WTC11 (cell line): ENCODE data around the gene KLF1. TPM values are rescaled to one million over a fixed set of nuclear protein-coding genes. Genes with fewer than 3 reads are reported as not detected.

ENCODE experiments used
- ARID4B ChIP-seq: sonication (generic); formaldehyde crosslinking; IDR thresholded peaks from 2 replicates; pipeline ENCODE4 v1.8.0; 2023; ENCODE audit warnings: missing genetic modification reagents, mild to moderate bottlenecking, borderline replicate concordance
- ATF1 ChIP-seq: sonication (generic); formaldehyde crosslinking; IDR thresholded peaks from 2 replicates; pipeline ENCODE4 v1.8.1; 2023; ENCODE audit warnings: mild to moderate bottlenecking, moderate library complexity, missing genetic modification reagents
- CREB1 ChIP-seq: sonication (generic); formaldehyde crosslinking; IDR thresholded peaks from 2 replicates; pipeline ENCODE4 v1.8.0; 2023; ENCODE audit warnings: mild to moderate bottlenecking, missing genetic modification reagents
- E2F5 ChIP-seq: sonication (generic); formaldehyde crosslinking; IDR thresholded peaks from 2 replicates; pipeline ENCODE4 v1.8.1; 2022; ENCODE audit warnings: mild to moderate bottlenecking, moderate library complexity, missing genetic modification reagents
- FOXK1 ChIP-seq: sonication (generic); formaldehyde crosslinking; IDR thresholded peaks from 2 replicates; pipeline ENCODE4 v1.8.0; 2022; ENCODE audit warnings: mild to moderate bottlenecking, moderate library complexity, missing genetic modification reagents
- FOXP4 ChIP-seq: sonication (generic); formaldehyde crosslinking; IDR thresholded peaks from 2 replicates; pipeline ENCODE4 v1.8.0; 2022; ENCODE audit warnings: mild to moderate bottlenecking, missing genetic modification reagents
- HMGXB4 ChIP-seq: sonication (generic); formaldehyde crosslinking; IDR thresholded peaks from 2 replicates; pipeline ENCODE4 v1.8.1; 2023; ENCODE audit warnings: mild to moderate bottlenecking, moderate library complexity, missing genetic modification reagents
- KAT7 ChIP-seq: sonication (generic); formaldehyde crosslinking; IDR thresholded peaks from 2 replicates; pipeline ENCODE4 v1.8.1; 2023; ENCODE audit warnings: missing genetic modification reagents, mild to moderate bottlenecking, borderline replicate concordance
- NFE2L1 ChIP-seq: sonication (generic); formaldehyde crosslinking; IDR thresholded peaks from 2 replicates; pipeline ENCODE4 v1.8.1; 2023; ENCODE audit warnings: missing genetic modification reagents
- NR1H2 ChIP-seq: sonication (generic); formaldehyde crosslinking; IDR thresholded peaks from 2 replicates; pipeline ENCODE4 v1.9.0; 2021; ENCODE audit warnings: mild to moderate bottlenecking, moderate library complexity, missing genetic modification reagents
- NR2C2 ChIP-seq: sonication (generic); formaldehyde crosslinking; IDR thresholded peaks from 2 replicates; pipeline ENCODE4 v1.8.0; 2022; ENCODE audit warnings: mild to moderate bottlenecking, missing genetic modification reagents
- PRRX2 ChIP-seq: fragments of 250-450 bp; sonication (Bioruptor Pico); IDR thresholded peaks from 2 replicates; pipeline ENCODE4 v1.8.0; 2021; ENCODE audit warnings: mild to moderate bottlenecking
- SMAD3 ChIP-seq: sonication (generic); formaldehyde crosslinking; IDR thresholded peaks from 2 replicates; pipeline ENCODE4 v1.8.0; 2022; ENCODE audit warnings: missing genetic modification reagents, mild to moderate bottlenecking, borderline replicate concordance
- SOX15 ChIP-seq: fragments of 250-450 bp; sonication (Bioruptor Pico); IDR thresholded peaks from 2 replicates; pipeline ENCODE4 v1.9.0; 2021; ENCODE audit warnings: mild to moderate bottlenecking
- TEAD1 ChIP-seq: sonication (generic); formaldehyde crosslinking; IDR thresholded peaks from 2 replicates; pipeline ENCODE4 v1.8.0; 2022; ENCODE audit warnings: mild to moderate bottlenecking, missing genetic modification reagents
- TEAD4 ChIP-seq: sonication (generic); formaldehyde crosslinking; IDR thresholded peaks from 2 replicates; pipeline ENCODE4 v1.8.0; 2022; ENCODE audit warnings: mild to moderate bottlenecking, missing genetic modification reagents
- USF1 ChIP-seq: sonication (generic); formaldehyde crosslinking; IDR thresholded peaks from 2 replicates; pipeline ENCODE4 v1.8.0; 2022; ENCODE audit warnings: mild to moderate bottlenecking, missing genetic modification reagents
- ZMAT4 ChIP-seq: fragments of 250-450 bp; sonication (Bioruptor Pico); IDR thresholded peaks from 2 replicates; pipeline ENCODE4 v1.9.0; 2021; ENCODE audit warnings: mild to moderate bottlenecking
- ZNF121 ChIP-seq: sonication (generic); formaldehyde crosslinking; IDR thresholded peaks from 2 replicates; pipeline ENCODE4 v1.8.0; 2023; ENCODE audit warnings: missing genetic modification reagents
- ZNF219 ChIP-seq: sonication (generic); formaldehyde crosslinking; IDR thresholded peaks from 2 replicates; pipeline ENCODE4 v1.8.0; 2023; ENCODE audit warnings: missing genetic modification reagents, mild to moderate bottlenecking, borderline replicate concordance
- ZNF416 ChIP-seq: fragments of 250-450 bp; sonication (Bioruptor Pico); IDR thresholded peaks from 2 replicates; pipeline ENCODE4 v1.9.0; 2021; ENCODE audit warnings: mild to moderate bottlenecking, inconsistent platforms
- ZNF423 ChIP-seq: fragments of 250-450 bp; sonication (Bioruptor Pico); IDR thresholded peaks from 2 replicates; pipeline ENCODE4 v2.1.2; 2022; ENCODE audit warnings: mild to moderate bottlenecking, moderate library complexity
- ZNF425 ChIP-seq: fragments of 250-450 bp; sonication (Bioruptor Pico); conservative IDR thresholded peaks from 2 replicates; pipeline ENCODE4 v1.9.0; 2021; ENCODE audit warnings: mild to moderate bottlenecking
- ZNF512 ChIP-seq: sonication (generic); formaldehyde crosslinking; IDR thresholded peaks from 2 replicates; pipeline ENCODE4 v1.8.1; 2022; ENCODE audit warnings: missing genetic modification reagents, borderline replicate concordance
- ZNF671 ChIP-seq: fragments of 250-450 bp; sonication (Bioruptor Pico); IDR thresholded peaks from 2 replicates; pipeline ENCODE4 v1.8.0; 2021; ENCODE audit warnings: mild to moderate bottlenecking
- total RNA-seq: library from RNA; stranded (reverse); gene quantifications from 3 replicates; pipeline ENCODE4 v1.2.3, GENCODE V29; 2021

Gene KLF1
- total RNA-seq, 1 experiment from 2014 or later = 0.72 TPM

GRCh38 chr19:12884926-12885748 lies 1.9 kb downstream of the KLF1 start (continued):
- TF ChIP-seq ARID4B (CRISPR knock-in tag) = peak; percentile 95; the same call in 1 of the 2 replicates
- TF ChIP-seq FOXP4 (CRISPR knock-in tag) = peak; percentile 95
- TF ChIP-seq TEAD4 (CRISPR knock-in tag) = 0 out of 2 replicates have a peak, but pooled peaks have one; percentile 61
- 0 out of 2 replicates have a peak, but pooled peaks have one; percentile 50 for TF ChIP-seq ZNF416 (CRISPR knock-in tag)
- no peak for TF ChIP-seq ZMAT4 (CRISPR knock-in tag)
- peak; percentile 90 for TF ChIP-seq E2F5 (CRISPR knock-in tag)
- peak; percentile 79; the same call in 1 of the 2 replicates for TF ChIP-seq NFE2L1 (CRISPR knock-in tag)
- no peak for TF ChIP-seq SOX15
- no peak for TF ChIP-seq NR1H2
- peak; percentile 83 for TF ChIP-seq TEAD1 (CRISPR knock-in tag)
- TF ChIP-seq USF1 (CRISPR knock-in tag) = peak; percentile 83
- peak; percentile 63; the same call in 1 of the 2 replicates for TF ChIP-seq SMAD3 (CRISPR knock-in tag)
- 0 out of 2 replicates have a peak, but pooled peaks have one; percentile 82 for TF ChIP-seq KAT7 (CRISPR knock-in tag)
- TF ChIP-seq PRRX2 = no peak
- peak; percentile 31; the same call in 1 of the 2 replicates for TF ChIP-seq ZNF423
- 0 out of 2 replicates have a peak, but pooled peaks have one; percentile 31 for TF ChIP-seq CREB1 (CRISPR knock-in tag)
- no peak for TF ChIP-seq ZNF512
- 0 out of 2 replicates have a peak, but pooled peaks have one; percentile 59 for TF ChIP-seq ZNF219 (CRISPR knock-in tag)
- TF ChIP-seq NR2C2 (CRISPR knock-in tag) = 0 out of 2 replicates have a peak, but pooled peaks have one; percentile 34
- peak; percentile 96 for TF ChIP-seq HMGXB4 (CRISPR knock-in tag)
- TF ChIP-seq FOXK1 (CRISPR knock-in tag) = peak; percentile 96
- TF ChIP-seq ATF1 = no peak
- no peak for TF ChIP-seq ZNF121 (CRISPR knock-in tag)
- TF ChIP-seq ZNF425 (CRISPR knock-in tag) = no peak
- TF ChIP-seq ZNF671 (CRISPR knock-in tag) = no peak
